K562 (cell line): ENCODE results near the gene BOD1L1. TPM values are rescaled to one million over a fixed set of nuclear protein-coding genes. Genes with fewer than 3 reads are reported as not detected.

Source experiments
- ARID2 ChIP-seq: fragments of 450-650 bp; IDR thresholded peaks from 2 replicates; pipeline ENCODE4 v1.6.1; 2017; ENCODE audit warnings: antibody characterized with exemption, mild to moderate bottlenecking
- BCL6 ChIP-seq: fragments of 250-450 bp; sonication (Bioruptor Pico); IDR thresholded peaks from 2 replicates; pipeline ENCODE4 v1.4.0; 2020
- CSDE1 ChIP-seq, 2 experiments: fragments of 450-650 bp; IDR thresholded peaks; 2 replicates each; pipeline ENCODE4 v1.6.1; 2016; ENCODE audit warnings: mild to moderate bottlenecking in 1 of 2
- ELF2 ChIP-seq: fragments of 250-450 bp; sonication (Bioruptor Pico); IDR thresholded peaks from 2 replicates; pipeline ENCODE4 v1.5.0; 2021; ENCODE audit warnings: mild to moderate bottlenecking
- ELK1 ChIP-seq: sonication (generic); formaldehyde crosslinking; IDR thresholded peaks from 2 replicates; pipeline ENCODE4 v1.8.1; 2022; ENCODE audit warnings: missing genetic modification reagents
- HNRNPH1 ChIP-seq: fragments of 200-400 bp; formaldehyde crosslinking; optimal IDR thresholded peaks from 2 replicates; pipeline ENCODE3; 2017; ENCODE audit warnings: low read depth, mild to moderate bottlenecking, low read length, moderate library complexity
- JUND ChIP-seq, 2 experiments: IDR thresholded peaks; 2 replicates in 1 of 2; 3 replicates in 1 of 2; pipeline ENCODE4 v1.6.1; 2011; ENCODE audit warnings: borderline replicate concordance in 2 of 2, low read depth in 2 of 2, low read length in 2 of 2, improper control_type of control experiment in 1 of 2, missing biosample characterization in 1 of 2, missing genetic modification characterization in 1 of 2, missing genetic modification reagents in 1 of 2
- KAT7 ChIP-seq: sonication (generic); formaldehyde crosslinking; IDR thresholded peaks from 2 replicates; pipeline ENCODE4 v1.8.0; 2022; ENCODE audit warnings: missing genetic modification reagents, mild to moderate bottlenecking, borderline replicate concordance
- MYC ChIP-seq, 2 experiments: fragments of 250-450 bp in 1 of 2; sonication (Bioruptor Pico) in 1 of 2; IDR thresholded peaks; 2 replicates each; pipeline versions ENCODE4 v1.5.1 to v1.6.1; 2012 to 2021; ENCODE audit warnings: low read depth in 2 of 2, borderline replicate concordance in 1 of 2, improper control_type of control experiment in 1 of 2, low read length in 1 of 2, mild to moderate bottlenecking in 1 of 2, moderate library complexity in 1 of 2
- NBN ChIP-seq: fragments of 450-650 bp; IDR thresholded peaks from 2 replicates; pipeline ENCODE4 v1.6.1; 2016; ENCODE audit warnings: low read depth, mild to moderate bottlenecking
- NCOA1 ChIP-seq: fragments of 450-650 bp; IDR thresholded peaks from 2 replicates; pipeline ENCODE4 v1.6.1; 2016; ENCODE audit warnings: low read depth
- NFATC3 ChIP-seq: fragments of 450-650 bp; IDR thresholded peaks from 2 replicates; pipeline ENCODE4 v1.6.1; 2017; ENCODE audit warnings: mild to moderate bottlenecking
- NKRF ChIP-seq: fragments of 450-650 bp; IDR thresholded peaks from 2 replicates; pipeline ENCODE4 v1.6.1; 2016; ENCODE audit warnings: borderline replicate concordance
- NR0B1 ChIP-seq: fragments of 450-650 bp; IDR thresholded peaks from one replicate; pipeline ENCODE4 v1.6.1; 2018; ENCODE audit warnings: mild to moderate bottlenecking, moderate library complexity; ENCODE audit not compliant: partially characterized antibody
- PTRF ChIP-seq: fragments of 450-650 bp; IDR thresholded peaks from 2 replicates; pipeline ENCODE4 v1.6.1; 2016; ENCODE audit warnings: mild to moderate bottlenecking, missing genetic modification characterization, missing compliant biosample characterization
- RBFOX2 ChIP-seq: fragments of 200-400 bp; formaldehyde crosslinking; IDR thresholded peaks from 2 replicates; pipeline ENCODE4 v1.6.1; 2017; ENCODE audit warnings: low read depth, mild to moderate bottlenecking, low read length, moderate library complexity
- SIN3B ChIP-seq: fragments of 450-650 bp; IDR thresholded peaks from 2 replicates; pipeline ENCODE4 v1.6.1; 2017; ENCODE audit warnings: low read depth, mild to moderate bottlenecking, moderate library complexity
- SMARCC2 ChIP-seq: fragments of 450-650 bp; IDR thresholded peaks from 2 replicates; pipeline ENCODE4 v1.6.1; 2017; ENCODE audit warnings: antibody characterized with exemption, moderate library complexity, mild to moderate bottlenecking, low read depth
- TEAD4 ChIP-seq, 2 experiments: sonication (generic) in 1 of 2; formaldehyde crosslinking in 1 of 2; IDR thresholded peaks; 2 replicates each; pipeline versions ENCODE4 v1.6.1 to v1.8.0; 2012 to 2022; ENCODE audit warnings: borderline replicate concordance in 1 of 2, inconsistent platforms in 1 of 2, low read length in 1 of 2, mild to moderate bottlenecking in 1 of 2, missing genetic modification reagents in 1 of 2
- TSC22D4 ChIP-seq: fragments of 450-650 bp; IDR thresholded peaks from 2 replicates; pipeline ENCODE4 v1.6.1; 2016; ENCODE audit warnings: missing genetic modification characterization, missing biosample characterization, control low read depth
- USF2 ChIP-seq: sonication (generic); formaldehyde crosslinking; IDR thresholded peaks from 2 replicates; pipeline ENCODE4 v1.5.0; 2020; ENCODE audit warnings: missing genetic modification reagents
- ZBED1 ChIP-seq: IDR thresholded peaks from 2 replicates; pipeline ENCODE4 v1.6.1; 2014
- ZNF695 ChIP-seq: fragments of 450-650 bp; formaldehyde crosslinking; IDR thresholded peaks from 2 replicates; pipeline ENCODE4 v1.4.0; 2020; ENCODE audit warnings: mild to moderate bottlenecking, moderate library complexity
- polyA plus RNA-seq, 8 experiments: library from polyadenylated mRNA; depleted of rRNA in 4 of 8; stranded (reverse) in 5 of 8; unstranded in 3 of 8; fragments of >200 nt; fragmentation: Nextera tagmentation in 2 of 8; fragmentation: Illumina TruSeq in 1 of 8; extraction: Ambion mirVana in 2 of 8; extraction: Trizol in 1 of 8; gene quantifications; 2 replicates each; pipeline versions ENCODE4 v1.2.1 to v1.2.3, GENCODE V29; 2011 to 2014; ENCODE audit warnings: inconsistent platforms in 1 of 8, missing spikeins in 1 of 8
- total RNA-seq, 7 experiments: library from RNA; depleted of rRNA in 6 of 7; stranded (reverse); fragments of >200 nt in 6 of 7; fragmentation: Illumina TruSeq in 2 of 7; extraction: Trizol in 2 of 7; gene quantifications; 2 replicates each; pipeline versions ENCODE4 v1.2.1 to v1.2.3, GENCODE V29; 2011 to 2021; ENCODE audit warnings: low replicate concordance in 1 of 7

BOD1L1 gene
- total and polyA plus RNA-seq, 9 of the 15 experiments (the other 6 are each of a cell fraction or from before 2014, with no cell fraction given): 4.8 to 23.2 (median 17.7) TPM

- TF ChIP-seq NKRF (peak; percentile 62; the same call in 1 of the 2 replicates), USF2 (CRISPR knock-in tag) (no peak), ZBED1 (peak; percentile 99), SMARCC2 (0 out of 2 replicates have a peak, but pooled peaks have one; percentile 43), NBN (peak; percentile 65; the same call in 1 of the 2 replicates), ELK1 (CRISPR knock-in tag) (no peak), CSDE1 (IDR thresholded peaks at IDR 0.05) (peak in 1 of 2 experiments; percentile 54; a peak in 1 of 4 replicates), BCL6 (CRISPR knock-in tag) (no peak), ZNF695 (CRISPR knock-in tag) (no peak), NR0B1 (no peak), JUND (IDR thresholded peaks at IDR 0.05; ENCODE audit: borderline replicate concordance, low read depth, low read length) (peak; percentile 82), JUND (tag; IDR thresholded peaks at IDR 0.05; ENCODE audit: borderline replicate concordance, low read depth, low read length) (peak; percentile 64; the same call in 1 of the 3 replicates), TEAD4 (IDR thresholded peaks at IDR 0.05; ENCODE audit: low read length) (0 out of 2 replicates have a peak, but pooled peaks have one; percentile 10), TEAD4 (CRISPR knock-in tag; IDR thresholded peaks at IDR 0.05; ENCODE audit: borderline replicate concordance) (no peak), PTRF (no peak), SIN3B (peak; percentile 88), HNRNPH1 (no peak), RBFOX2 (peak; percentile 95), NFATC3 (peak; percentile 34; the same call in 1 of the 2 replicates), KAT7 (CRISPR knock-in tag) (no peak; the same call in 1 of the 2 replicates), ARID2 (no peak), ELF2 (CRISPR knock-in tag) (peak; percentile 90), MYC (IDR thresholded peaks at IDR 0.05; ENCODE audit: low read depth, low read length) (peak; percentile 75; the same call in 1 of the 2 replicates), MYC (CRISPR knock-in tag; IDR thresholded peaks at IDR 0.05; ENCODE audit: borderline replicate concordance, low read depth) (peak; percentile 48; the same call in 1 of the 2 replicates), NCOA1 (peak; percentile 48; the same call in 1 of the 2 replicates), TSC22D4 (no peak)
Observed at GRCh38 chr4:13627606-13628311, at the start of gene BOD1L1 (continued).
